HAP-1 (cell line): ENCODE results near the gene MYO3B.
"Not testable (repeated sequence)": the region's sequence is repeated elsewhere in the genome, so short reads cannot be mapped to it uniquely, and the experiment has no call there.

Source experiments
- DNase-seq, 2 experiments: peaks; one replicate each; pipeline ENCODE4 v3.0.0-alpha.2; 2016 to 2020; ENCODE audit warnings: low spot score in 2 of 2
- H3K27me3 ChIP-seq: fragments of 250-450 bp; sonication (Bioruptor Pico); 2 replicates; pipeline ENCODE4 v1.5.1; 2020; ENCODE audit warnings: low read depth, mild to moderate bottlenecking, moderate library complexity
- H3K36me3 ChIP-seq: fragments of 250-450 bp; sonication (Bioruptor Pico); replicated peaks from 2 replicates; pipeline ENCODE4 v1.5.1; 2020; ENCODE audit warnings: mild to moderate bottlenecking
- H3K4me1 ChIP-seq: fragments of 250-450 bp; sonication (Bioruptor Pico); 2 replicates; pipeline ENCODE4 v1.5.1; 2020; ENCODE audit warnings: mild to moderate bottlenecking
- H3K4me3 ChIP-seq: fragments of 250-450 bp; sonication (Bioruptor Pico); 2 replicates; pipeline ENCODE4 v1.5.1; 2020; ENCODE audit warnings: mild to moderate bottlenecking, moderate library complexity
- H3K9me3 ChIP-seq: fragments of 250-450 bp; sonication (Bioruptor Pico); 2 replicates; pipeline ENCODE4 v1.5.1; 2020; ENCODE audit warnings: mild to moderate bottlenecking, moderate library complexity
- in situ Hi-C: fragments of 300-500 bp; cut with MboI; formaldehyde crosslinking; loops from 3 replicates; pipeline ENCODE4 v1.14.3; 2020; ENCODE audit warnings: low sequenced_read_pairs, inconsistent platforms, mixed read lengths

The MYO3B gene

DNA sequence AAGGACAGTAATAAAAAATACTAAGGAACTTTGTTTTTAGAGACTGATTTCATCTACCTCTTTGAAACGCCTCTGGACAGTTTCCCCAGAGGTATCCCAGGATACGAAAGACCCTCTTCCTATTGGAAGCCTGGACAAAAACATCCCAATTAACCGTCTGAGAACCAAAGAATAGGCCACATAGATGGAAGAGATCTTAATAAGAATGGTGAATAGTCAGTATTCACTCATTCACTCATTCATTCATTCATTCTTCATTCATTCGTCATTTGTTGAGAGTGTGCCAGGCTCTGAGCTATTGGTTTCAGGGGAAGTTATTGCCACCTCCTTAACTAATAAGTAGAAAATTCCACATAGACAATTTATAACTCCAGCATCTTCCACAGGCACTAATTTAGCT lies 464.0 kb downstream of the MYO3B start:
- no peak for DNase-seq
- in situ Hi-C loops = no loop called here
- no peaks in the 10 kb centered on the region for H3K36me3 ChIP-seq

DNA sequence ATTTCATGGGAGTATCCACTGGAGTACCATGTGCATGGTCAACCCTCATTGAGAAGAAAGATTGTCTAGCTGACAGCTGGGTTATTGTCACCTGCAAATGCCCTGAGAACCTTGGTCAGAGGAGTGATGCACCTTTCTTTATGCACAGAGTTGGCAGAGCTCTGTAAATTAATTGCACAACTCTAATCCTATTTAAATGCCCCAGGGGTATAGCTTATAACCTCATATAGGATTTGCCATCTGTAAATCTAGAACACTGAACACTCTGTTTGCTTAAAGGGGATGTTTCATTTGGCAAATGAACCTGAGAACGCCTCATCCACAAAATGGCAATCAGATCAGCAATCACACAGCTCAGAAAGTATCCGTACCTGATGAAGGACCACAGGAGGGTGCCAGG lies 465.4 kb downstream of the MYO3B start:
- no peak for DNase-seq
- no peaks in the 10 kb centered on the region for H3K9me3 ChIP-seq
- no peak overlapping the region for H3K4me3 ChIP-seq
- H3K36me3 ChIP-seq = no peaks in the 10 kb centered on the region
- in situ Hi-C loops = no loop called here
- no peaks in the 10 kb centered on the region for H3K4me1 ChIP-seq
- no peaks in the 10 kb centered on the region for H3K27me3 ChIP-seq

More for the DNA sequence above, 464.0 kb downstream of the MYO3B start:
- H3K9me3 ChIP-seq = no peaks in the 10 kb centered on the region
- no peak overlapping the region for H3K4me3 ChIP-seq
- no peaks in the 10 kb centered on the region for H3K4me1 ChIP-seq
- no peaks in the 10 kb centered on the region for H3K27me3 ChIP-seq

DNA sequence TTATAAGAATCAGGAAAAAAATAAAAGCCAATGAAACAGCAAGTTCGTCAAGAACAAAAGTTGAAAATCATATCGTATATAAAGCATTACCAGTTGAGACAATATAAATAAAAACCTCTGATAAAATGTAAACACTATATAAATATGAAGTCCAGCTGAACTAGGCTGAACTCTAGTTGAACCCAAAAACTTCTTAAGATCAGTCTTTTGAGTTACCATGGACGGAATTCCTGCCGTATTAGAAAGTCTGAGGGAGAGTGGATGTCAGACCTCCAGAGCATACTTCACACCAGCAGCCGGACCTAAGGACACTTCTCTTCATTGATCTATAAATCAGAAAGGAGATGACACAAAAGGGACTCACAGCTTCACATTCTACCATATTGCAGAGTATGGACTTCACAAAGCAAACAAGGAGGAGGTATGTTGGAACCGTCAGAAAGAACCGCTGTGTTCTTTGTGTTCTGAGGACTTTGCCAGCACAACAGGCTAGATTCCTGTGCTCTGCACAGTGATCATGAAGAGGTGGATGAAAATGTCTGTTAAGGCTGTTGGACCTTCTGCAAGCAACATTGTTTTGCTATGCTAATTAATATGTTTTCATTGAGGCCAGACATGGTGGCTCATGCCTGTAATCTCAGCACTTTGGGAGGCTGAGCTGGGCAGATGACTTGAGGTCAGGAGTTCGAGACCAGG lies 469.9 kb downstream of the MYO3B start:
- no peaks in the 10 kb centered on the region for H3K9me3 ChIP-seq
- no peaks in the 10 kb centered on the region for H3K4me1 ChIP-seq
- no peaks in the 10 kb centered on the region for H3K27me3 ChIP-seq
- DNase-seq = no peak
- H3K36me3 ChIP-seq = no peaks in the 10 kb centered on the region
- in situ Hi-C loops = no loop called here
- H3K4me3 ChIP-seq = no peak overlapping the region

DNA sequence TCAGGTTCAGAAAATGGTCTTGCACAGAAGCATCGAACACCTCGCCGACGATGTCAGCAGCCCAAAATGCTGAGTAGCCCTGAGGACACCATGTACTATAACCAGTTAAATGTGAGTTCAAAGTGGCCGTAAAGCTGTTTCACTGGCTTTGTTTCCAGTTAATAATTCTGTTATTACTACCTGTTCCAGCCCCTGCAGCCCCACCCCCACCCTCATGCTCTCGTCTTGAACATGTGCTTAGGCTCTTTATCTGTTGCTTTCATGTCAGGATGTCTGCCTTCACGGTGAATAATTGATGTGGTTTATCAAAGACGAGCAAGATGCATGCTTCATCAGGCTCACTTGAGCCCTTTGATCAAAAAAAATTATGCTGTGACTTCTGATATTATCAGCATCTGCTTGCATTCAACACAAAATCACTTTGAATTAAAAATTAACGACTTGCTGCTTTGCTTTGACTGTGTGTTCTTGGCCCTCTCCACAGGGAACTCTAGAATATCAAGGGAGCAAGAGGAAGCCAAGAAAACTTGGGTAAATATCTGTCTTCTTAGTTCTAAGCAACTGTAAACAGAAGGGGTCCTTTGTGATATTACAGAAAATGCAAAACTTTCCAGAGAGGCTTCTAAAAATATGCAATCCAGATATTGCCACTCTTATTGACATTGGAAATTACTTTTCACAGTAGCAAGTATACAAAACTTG lies 473.8 kb downstream of the MYO3B start:
- no peaks in the 10 kb centered on the region for H3K9me3 ChIP-seq
- no peak for DNase-seq
- H3K4me1 ChIP-seq = no peaks in the 10 kb centered on the region
- no peak overlapping the region for H3K4me3 ChIP-seq
- H3K27me3 ChIP-seq = no peaks in the 10 kb centered on the region
- in situ Hi-C loops = no loop called here
- no peaks in the 10 kb centered on the region for H3K36me3 ChIP-seq

DNA sequence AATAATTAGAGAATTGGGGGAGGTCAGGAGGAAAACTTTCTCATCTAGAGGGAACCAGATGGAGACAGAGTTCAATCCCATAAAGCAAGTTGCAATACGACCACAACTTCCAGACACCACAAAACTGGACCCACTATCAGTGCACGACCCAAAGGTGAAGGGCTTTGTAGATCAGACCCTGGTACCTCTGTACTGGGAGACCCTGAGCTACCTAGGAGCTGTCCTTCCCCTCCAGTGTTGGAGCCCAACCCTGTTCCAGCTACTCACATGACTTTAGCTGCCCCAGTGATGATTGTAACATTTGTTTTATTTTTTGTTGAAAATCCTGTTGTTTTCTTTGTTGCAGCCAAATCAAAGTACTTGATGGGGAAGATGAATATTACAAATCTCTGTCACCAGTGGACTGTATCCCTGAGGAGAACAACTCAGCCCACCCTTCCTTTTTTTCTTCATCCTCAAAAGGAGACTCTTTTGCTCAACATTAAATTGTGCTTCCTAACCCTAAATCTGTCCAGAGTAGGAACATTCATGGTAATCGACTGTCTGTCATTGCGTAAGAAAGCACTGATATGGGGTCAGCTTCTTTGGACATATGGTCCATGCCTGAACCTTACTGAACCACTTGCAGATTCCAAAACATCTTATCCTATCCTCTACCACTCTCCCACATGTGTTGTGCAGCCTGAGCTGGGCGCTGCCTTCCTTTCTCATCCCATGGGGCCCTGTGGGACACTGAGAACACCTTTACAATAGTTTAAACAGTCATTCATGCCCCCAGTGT lies 474.9 kb downstream of the MYO3B start:
- no peaks in the 10 kb centered on the region for H3K4me1 ChIP-seq
- H3K27me3 ChIP-seq = no peaks in the 10 kb centered on the region
- no peak for DNase-seq
- no peaks in the 10 kb centered on the region for H3K36me3 ChIP-seq
- H3K9me3 ChIP-seq = no peaks in the 10 kb centered on the region
- in situ Hi-C loops = no loop called here
- H3K4me3 ChIP-seq = no peak overlapping the region

DNA sequence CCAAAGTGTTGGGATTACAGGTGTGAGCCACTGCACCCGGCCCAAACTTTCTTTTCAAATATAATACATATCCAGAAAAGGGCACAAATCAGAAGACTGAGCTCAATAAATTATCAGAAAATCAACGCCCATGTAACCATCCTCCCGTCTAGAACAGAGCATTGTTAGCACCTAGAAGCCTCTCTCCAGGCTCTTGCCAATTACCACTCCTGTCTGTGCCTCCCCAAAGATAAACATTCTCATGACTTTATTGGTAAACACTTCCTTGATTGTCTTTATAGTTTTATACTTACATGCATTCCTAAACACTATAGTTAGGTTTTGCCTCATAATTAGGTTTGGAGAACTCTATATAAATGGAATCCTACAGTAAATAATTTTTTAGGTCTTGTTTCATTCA lies 478.7 kb downstream of the MYO3B start:
- Histone ChIP-seq H3K36me3 (no peaks in the 10 kb centered on the region), H3K9me3 (no peaks in the 10 kb centered on the region), H3K27me3 (no peaks in the 10 kb centered on the region), H3K4me3 (no peak overlapping the region), H3K4me1 (no peaks in the 10 kb centered on the region)
- DNase-seq = no peak
- in situ Hi-C loops = no loop called here

DNA sequence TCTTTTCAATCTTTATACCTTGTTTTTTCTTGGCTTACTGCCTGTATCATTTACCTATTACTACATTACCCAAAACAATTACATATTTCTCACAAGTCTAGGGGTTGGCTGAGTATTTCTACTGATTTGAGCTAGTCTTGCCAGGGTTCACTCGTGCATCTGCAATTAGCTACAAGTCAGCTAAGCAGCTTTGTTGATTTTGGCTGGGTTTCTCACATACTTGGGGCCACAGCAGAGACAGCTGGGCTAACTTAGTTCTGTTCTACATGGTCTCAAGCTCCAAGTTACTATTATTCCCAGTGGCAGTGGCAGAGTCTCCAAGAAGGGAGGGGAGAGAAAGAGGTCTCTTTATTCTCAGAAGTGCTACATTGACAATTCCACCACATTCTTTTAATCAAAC lies 482.5 kb downstream of the MYO3B start:
- H3K9me3 ChIP-seq = no peaks in the 10 kb centered on the region
- no peak for DNase-seq
- H3K4me1 ChIP-seq = no peaks in the 10 kb centered on the region
- in situ Hi-C loops = no loop called here
- no peaks in the 10 kb centered on the region for H3K36me3 ChIP-seq
- no peak overlapping the region for H3K4me3 ChIP-seq
- no peaks in the 10 kb centered on the region for H3K27me3 ChIP-seq

DNA sequence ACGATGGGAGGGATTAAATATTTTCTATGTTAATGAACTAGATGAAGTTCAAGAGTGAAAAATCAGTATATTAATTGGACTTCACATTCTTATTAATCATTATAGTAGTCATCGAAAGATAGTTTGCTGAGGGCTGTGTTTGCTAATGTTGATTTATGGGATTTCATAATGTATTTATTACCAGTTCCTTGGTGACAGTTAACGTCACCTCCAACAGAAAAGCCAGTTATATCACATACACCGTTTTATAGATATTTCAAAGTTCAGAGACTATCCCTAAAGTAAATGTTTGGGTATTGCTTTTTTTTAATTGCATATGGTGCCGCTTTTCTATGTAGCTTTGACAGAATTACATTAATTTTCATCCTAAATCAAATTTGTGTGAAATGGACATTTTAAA lies 487.8 kb downstream of the MYO3B start:
- Histone ChIP-seq H3K4me1 (no peaks in the 10 kb centered on the region), H3K36me3 (no peaks in the 10 kb centered on the region), H3K4me3 (no peak overlapping the region), H3K9me3 (no peaks in the 10 kb centered on the region), H3K27me3 (no peaks in the 10 kb centered on the region)
- in situ Hi-C loops = no loop called here
- DNase-seq = no peak

DNA sequence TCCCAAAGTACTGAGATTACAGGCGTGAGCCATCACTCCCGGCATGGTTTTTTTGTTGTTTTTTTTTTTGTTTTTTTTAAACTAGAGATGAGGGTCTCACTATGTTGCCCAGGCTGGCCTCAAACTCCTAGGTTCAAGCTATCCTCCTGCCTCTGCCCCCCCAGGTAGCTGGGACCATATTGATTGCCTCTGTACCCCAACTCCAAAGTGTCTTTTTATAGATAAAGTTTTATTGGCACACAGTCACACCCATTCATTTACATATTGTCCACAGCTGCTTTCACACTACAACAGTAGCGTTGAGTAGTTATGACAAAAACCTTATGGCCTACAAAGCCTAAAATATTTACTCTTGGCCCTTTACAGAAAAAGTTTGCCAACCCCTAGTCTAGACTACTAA lies 492.0 kb downstream of the MYO3B start:
- Histone ChIP-seq H3K4me3 (no peak overlapping the region), H3K36me3 (no peaks in the 10 kb centered on the region), H3K9me3 (no peaks in the 10 kb centered on the region), H3K4me1 (no peaks in the 10 kb centered on the region), H3K27me3 (no peaks in the 10 kb centered on the region)
- no peak for DNase-seq
- in situ Hi-C loops = no loop called here

DNA sequence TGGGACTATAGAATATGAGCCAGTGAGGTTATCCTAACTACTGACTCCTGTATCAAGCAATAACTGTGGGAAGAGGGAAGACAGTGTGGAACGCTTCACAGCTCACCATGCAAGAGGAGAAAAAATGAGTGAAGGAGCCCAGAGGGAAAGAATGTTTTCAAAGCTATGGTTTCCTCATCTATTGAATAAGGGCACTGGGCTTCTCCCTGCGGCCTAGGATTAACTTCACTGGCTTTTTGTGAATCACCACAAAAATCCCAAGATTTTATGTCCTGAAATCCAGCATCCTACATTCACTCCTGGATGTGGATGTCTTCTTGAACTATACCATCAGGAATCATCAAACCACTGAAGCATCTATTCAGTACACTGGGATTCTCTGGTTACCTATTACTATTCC lies 492.7 kb downstream of the MYO3B start:
- no peaks in the 10 kb centered on the region for H3K27me3 ChIP-seq
- in situ Hi-C loops = no loop called here
- no peak for DNase-seq
- no peaks in the 10 kb centered on the region for H3K36me3 ChIP-seq
- H3K9me3 ChIP-seq = no peaks in the 10 kb centered on the region
- H3K4me1 ChIP-seq = no peaks in the 10 kb centered on the region
- H3K4me3 ChIP-seq = no peak overlapping the region

DNA sequence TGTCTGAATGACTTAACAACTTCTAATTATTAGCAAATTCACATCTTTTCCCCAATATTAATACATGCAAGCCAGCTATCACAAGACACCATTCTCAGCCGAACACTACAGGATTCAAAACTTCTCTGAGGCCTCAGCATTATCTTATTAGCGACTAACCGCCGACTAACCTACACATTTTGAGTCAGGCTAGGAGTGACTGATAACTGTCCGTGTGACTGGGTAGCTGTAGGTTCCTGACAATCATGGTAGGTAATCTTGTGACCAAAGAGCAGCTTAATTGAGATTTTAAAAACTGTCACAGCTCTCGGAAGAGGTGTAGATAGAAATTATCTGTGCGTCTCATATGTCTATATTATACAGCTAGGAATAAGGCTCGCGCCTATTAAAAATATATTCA lies 493.1 kb downstream of the MYO3B start:
- no peak overlapping the region for H3K4me3 ChIP-seq
- DNase-seq = no peak
- H3K9me3 ChIP-seq = no peaks in the 10 kb centered on the region
- no peaks in the 10 kb centered on the region for H3K27me3 ChIP-seq
- H3K4me1 ChIP-seq = no peaks in the 10 kb centered on the region
- H3K36me3 ChIP-seq = no peaks in the 10 kb centered on the region
- in situ Hi-C loops = no loop called here

DNA sequence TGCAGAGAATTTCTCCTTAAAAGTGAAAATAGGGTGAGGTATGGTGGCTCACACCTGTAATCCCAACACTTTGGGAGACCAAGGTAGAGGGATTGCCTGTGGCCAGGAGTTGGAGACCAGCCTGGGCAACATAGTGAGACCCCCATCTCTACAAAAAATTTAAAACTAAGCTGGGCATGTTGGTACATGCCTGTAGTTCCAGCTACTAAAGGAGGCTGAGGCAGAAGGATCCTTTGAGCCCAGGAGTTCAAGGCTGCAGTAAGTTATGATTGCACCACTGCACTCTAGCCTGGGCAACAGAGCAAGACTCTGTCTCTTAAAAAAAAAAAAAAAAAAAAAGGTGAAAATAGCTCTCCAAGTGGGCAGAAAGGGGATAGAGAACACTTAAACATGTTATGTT lies 496.3 kb downstream of the MYO3B start:
- H3K4me3 ChIP-seq, H3K9me3 ChIP-seq, H3K36me3 ChIP-seq, DNase-seq, in situ Hi-C loops, H3K4me1 ChIP-seq, H3K27me3 ChIP-seq: not testable (repeated sequence)

DNA sequence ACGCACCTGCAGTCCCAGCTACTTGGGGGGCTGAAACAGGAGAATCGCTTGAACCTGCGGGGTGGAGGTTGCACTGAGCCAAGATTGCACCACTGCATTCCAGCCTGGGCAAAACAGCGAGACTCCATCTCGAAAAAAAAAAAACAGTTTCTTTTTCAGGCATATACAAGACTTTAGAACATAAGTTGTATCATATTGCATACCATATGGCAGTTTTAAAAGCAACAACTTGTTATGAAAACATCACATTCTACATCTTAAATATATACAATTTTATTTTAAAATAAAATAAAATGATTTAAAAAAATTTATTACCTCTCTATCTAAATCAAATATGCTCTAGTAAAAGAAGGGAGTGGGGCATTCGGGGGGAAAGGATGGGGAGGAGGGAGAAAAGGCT lies 497.8 kb downstream of the MYO3B start:
- H3K36me3 ChIP-seq = no peaks in the 10 kb centered on the region
- H3K4me3 ChIP-seq = no peak overlapping the region
- in situ Hi-C loops = no loop called here
- no peaks in the 10 kb centered on the region for H3K9me3 ChIP-seq
- DNase-seq = no peak
- no peaks in the 10 kb centered on the region for H3K4me1 ChIP-seq
- H3K27me3 ChIP-seq = no peaks in the 10 kb centered on the region

DNA sequence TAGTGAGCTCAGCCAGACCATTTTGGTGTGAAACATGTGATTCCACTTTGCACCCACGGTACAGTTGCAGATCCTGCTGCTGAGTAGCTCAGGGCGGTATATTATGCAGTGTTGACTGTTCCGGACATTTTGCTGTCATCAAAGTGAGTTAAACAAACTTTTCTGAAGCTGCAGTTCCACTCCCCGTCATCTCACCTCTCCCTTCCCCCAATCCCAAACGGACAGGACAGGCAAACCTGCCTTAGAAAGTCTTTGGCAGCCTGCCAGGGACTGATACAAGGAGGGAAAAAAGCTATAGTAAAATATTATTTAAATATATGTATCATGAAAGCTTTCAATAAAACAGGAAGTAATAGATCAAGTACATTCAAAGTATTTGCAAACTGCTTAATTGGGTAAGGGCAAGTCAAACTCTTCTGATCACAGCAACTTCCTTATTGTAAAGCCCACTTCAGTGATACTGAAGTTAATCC lies 501.7 kb downstream of the MYO3B start:
- H3K36me3 ChIP-seq = no peaks in the 10 kb centered on the region
- in situ Hi-C loops = no loop called here
- no peak overlapping the region for H3K4me3 ChIP-seq

More for the DNA sequence above, 501.7 kb downstream of the MYO3B start:
- Histone ChIP-seq H3K9me3 (no peaks in the 10 kb centered on the region), H3K4me1 (no peaks in the 10 kb centered on the region), H3K27me3 (no peaks in the 10 kb centered on the region)
- peak in 1 of 2 experiments; percentile 34 for DNase-seq
